HepG2 (cell line): Measurements from ENCODE around the gene CARMIL1. TPM values are rescaled to one million over a fixed set of nuclear protein-coding genes. Genes with fewer than 3 reads are reported as not detected.

Source experiments
- ATAC-seq: fragments of 200-7000 bp; cut with Tn5 transposase; 3 replicates; pipeline ENCODE4 v1.9.1; 2020; ENCODE audit warnings: mild to moderate bottlenecking, moderate library complexity
- BruUV-seq: library from RNA; stranded (reverse); fragments of 400-500 nt; replicated peaks from 2 replicates; lab custom pipeline; 2021; lab: Mats Ljungman, UMichigan
- CTCF ChIA-PET: fragments of 300-600 bp; formaldehyde crosslinking; extraction: SDS; loops from one replicate; lab custom pipeline; 2021; ENCODE audit warnings: low total read pairs, inconsistent platforms, low intra/inter-chr PET ratio; lab: Yijun Ruan, JAX
- POLR2A ChIA-PET: fragments of 350-600 bp; sonication (Branson Sonifier 250); formaldehyde crosslinking; loops from one replicate; lab custom pipeline; 2020; ENCODE audit warnings: antibody characterized with exemption, inconsistent platforms; lab: Yijun Ruan, JAX
- DNase-seq: peaks from one replicate; pipeline ENCODE4 v3.0.0-alpha.2; 2015; ENCODE audit warnings: low spot score
- FAIRE-seq: peaks from 3 replicates; lab custom pipeline; 2011; peaks lifted over from hg19 to GRCh38; lab: Jason Lieb, UNC
- H2AFZ ChIP-seq: one replicate; pipeline ENCODE4 v1.6.1; 2011; ENCODE audit warnings: low read length, inconsistent platforms
- H3K27ac ChIP-seq: fragments of 300-600 bp; 3 replicates; pipeline ENCODE4 v1.8.0; 2011; ENCODE audit warnings: mixed run types, mild to moderate bottlenecking, mixed read lengths, low read length, inconsistent platforms; ENCODE audit not compliant: insufficient read depth; ENCODE audit errors: extremely low read length
- H3K27me3 ChIP-seq, 2 experiments: fragments of 200-600 bp in 1 of 2; 2 replicates in 1 of 2; 3 replicates in 1 of 2; pipeline versions ENCODE4 v1.6.0 to v1.8.0; 2011; ENCODE audit warnings: low read length in 2 of 2, mild to moderate bottlenecking in 2 of 2, moderate library complexity in 2 of 2, inconsistent platforms in 1 of 2; ENCODE audit not compliant: insufficient read depth in 2 of 2, control insufficient read depth in 1 of 2
- H3K36me3 ChIP-seq, 2 experiments: fragments of 200-600 bp in 1 of 2; replicated peaks in 1 of 2; 2 replicates in 1 of 2; 3 replicates in 1 of 2; pipeline versions ENCODE4 v1.5.1 to v1.8.0; 2011; ENCODE audit warnings: low read length in 2 of 2, inconsistent platforms in 1 of 2; ENCODE audit not compliant: insufficient read depth in 2 of 2, control insufficient read depth in 1 of 2
- H3K4me1 ChIP-seq: 2 replicates; pipeline ENCODE4 v1.5.1; 2012; ENCODE audit warnings: low read length, inconsistent platforms; ENCODE audit not compliant: insufficient read depth
- H3K4me2 ChIP-seq: 2 replicates; pipeline ENCODE4 v1.6.0; 2011; ENCODE audit warnings: low read depth, low read length, inconsistent platforms
- H3K4me3 ChIP-seq, 3 experiments: fragments of 200-600 bp in 1 of 3; sonication (generic), shearing (Covaris generic) in 1 of 3; replicated peaks in 1 of 3; 2 replicates each; pipeline ENCODE4 v1.5.1; 2011 to 2016; ENCODE audit warnings: low read length in 3 of 3, inconsistent platforms in 2 of 3, low read depth in 2 of 3, mild to moderate bottlenecking in 2 of 3, control low read depth in 1 of 3, mixed read lengths in 1 of 3; ENCODE audit not compliant: insufficient read depth in 1 of 3
- H3K79me2 ChIP-seq: one replicate; pipeline ENCODE4 v1.6.1; 2011; ENCODE audit warnings: low read length, inconsistent platforms; ENCODE audit not compliant: insufficient read depth
- H3K9ac ChIP-seq: 2 replicates; pipeline ENCODE4 v1.6.0; 2011; ENCODE audit warnings: mild to moderate bottlenecking, low read depth, low read length, inconsistent platforms; ENCODE audit not compliant: insufficient read depth
- H3K9me3 ChIP-seq: 2 replicates; pipeline ENCODE4 v1.5.1; 2012; ENCODE audit warnings: mild to moderate bottlenecking, low read length
- H4K20me1 ChIP-seq: 2 replicates; pipeline ENCODE4 v1.6.0; 2011; ENCODE audit warnings: inconsistent platforms, mild to moderate bottlenecking, low read length, moderate library complexity; ENCODE audit not compliant: insufficient read depth
- EP300 ChIP-seq, 3 experiments: sonication (generic) in 1 of 3; formaldehyde crosslinking in 1 of 3; IDR thresholded peaks; 2 replicates each; pipeline versions ENCODE4 v1.5.1 to v1.6.1; 2011 to 2020; ENCODE audit warnings: low read depth in 2 of 3, low read length in 2 of 3, borderline replicate concordance in 1 of 3, improper control_type of control experiment in 1 of 3, mild to moderate bottlenecking in 1 of 3, missing genetic modification reagents in 1 of 3, moderate library complexity in 1 of 3
- ESRRA ChIP-seq: sonication (generic); formaldehyde crosslinking; IDR thresholded peaks from 2 replicates; pipeline ENCODE4 v1.5.1; 2020; ENCODE audit warnings: mild to moderate bottlenecking, low read depth, missing genetic modification reagents
- HNF4A ChIP-seq: sonication (generic); formaldehyde crosslinking; IDR thresholded peaks from 2 replicates; pipeline ENCODE4 v1.4.0; 2020; ENCODE audit warnings: missing genetic modification reagents
- HNF4G ChIP-seq, 2 experiments: sonication (generic) in 1 of 2; formaldehyde crosslinking in 1 of 2; IDR thresholded peaks; 2 replicates each; pipeline versions ENCODE4 v1.4.0 to v1.6.1; 2011 to 2020; ENCODE audit warnings: borderline replicate concordance in 2 of 2, low read depth in 2 of 2, mild to moderate bottlenecking in 2 of 2, low read length in 1 of 2, missing genetic modification reagents in 1 of 2, moderate library complexity in 1 of 2
- MEIS2 ChIP-seq: sonication (generic); formaldehyde crosslinking; IDR thresholded peaks from 2 replicates; pipeline ENCODE4 v1.9.0; 2021; ENCODE audit warnings: mild to moderate bottlenecking, missing genetic modification reagents
- NR2F6 ChIP-seq, 2 experiments: IDR thresholded peaks; 2 replicates each; pipeline ENCODE4 v1.6.1; 2016; ENCODE audit warnings: antibody characterized with exemption in 1 of 2, mild to moderate bottlenecking in 1 of 2
- PRMT3 ChIP-seq: sonication (generic); formaldehyde crosslinking; IDR thresholded peaks from 2 replicates; pipeline ENCODE4 v1.8.1; 2022; ENCODE audit warnings: low read depth, mild to moderate bottlenecking, moderate library complexity, missing genetic modification reagents, borderline replicate concordance
- REST ChIP-seq, 2 experiments: IDR thresholded peaks; 2 replicates each; pipeline ENCODE4 v1.6.1; 2011 to 2012; ENCODE audit warnings: low read length in 2 of 2, borderline replicate concordance in 1 of 2, low read depth in 1 of 2, mild to moderate bottlenecking in 1 of 2, moderate library complexity in 1 of 2
- ZBTB33 ChIP-seq: sonication (generic); formaldehyde crosslinking; IDR thresholded peaks from 2 replicates; pipeline ENCODE4 v1.4.0; 2020; ENCODE audit warnings: missing genetic modification reagents
- ZNF816 ChIP-seq: sonication (generic); formaldehyde crosslinking; IDR thresholded peaks from 2 replicates; pipeline ENCODE4 v1.8.0; 2022; ENCODE audit warnings: missing genetic modification reagents, mild to moderate bottlenecking, borderline replicate concordance
- WGBS: methylation state at CpG from one replicate; pipeline ENCODE4 v1.1.6; 2017; ENCODE audit warnings: low lambda C conversion rate; 5-methylcytosine and 5-hydroxymethylcytosine counted together
- in situ Hi-C: cut with HindIII; loops from 2 replicates; pipeline ENCODE4 v1.10.0; 2017; ENCODE audit warnings: low pct_unique_long_range_greater_than_20kb; ENCODE audit not compliant: extremely low pct_ligation_motif_present
- intact Hi-C: fragments of 100-400 bp; cut with micrococcal nuclease; formaldehyde crosslinking; loops from one replicate; pipeline ENCODE4 v1.10.0; 2022; ENCODE audit not compliant: unreplicated experiment
- polyA plus RNA-seq, 8 experiments: library from polyadenylated mRNA; depleted of rRNA in 3 of 8; stranded (reverse) in 7 of 8; unstranded in 1 of 8; fragments of >200 nt; fragmentation: Illumina TruSeq in 4 of 8; extraction: Trizol in 4 of 8; gene quantifications; 2 replicates each; pipeline versions ENCODE4 v1.2.1 to v1.2.3, GENCODE V29; 2011 to 2016; ENCODE audit warnings: low read depth in 4 of 8, missing spikeins in 1 of 8, mixed read lengths in 1 of 8; ENCODE audit not compliant: insufficient read depth in 1 of 8
- total RNA-seq, 5 experiments: library from RNA; depleted of rRNA; stranded (reverse); fragments of >200 nt; fragmentation: Illumina TruSeq; extraction: Trizol; gene quantifications; 2 replicates each; pipeline ENCODE4 v1.2.3, GENCODE V29; 2016; ENCODE audit warnings: low read depth in 1 of 5
- TF ChIP-seq, protein P1 (sequence below): sonication (generic); formaldehyde crosslinking; IDR thresholded peaks from 2 replicates; pipeline ENCODE4 v1.4.0; 2020; ENCODE audit warnings: missing genetic modification reagents, mild to moderate bottlenecking, borderline replicate concordance

CARMIL1 gene
- total and polyA plus RNA-seq, 2 of the 13 experiments (the other 11 are each of a cell fraction or from before 2014, with no cell fraction given): 1.8 to 2.6 TPM

DNA sequence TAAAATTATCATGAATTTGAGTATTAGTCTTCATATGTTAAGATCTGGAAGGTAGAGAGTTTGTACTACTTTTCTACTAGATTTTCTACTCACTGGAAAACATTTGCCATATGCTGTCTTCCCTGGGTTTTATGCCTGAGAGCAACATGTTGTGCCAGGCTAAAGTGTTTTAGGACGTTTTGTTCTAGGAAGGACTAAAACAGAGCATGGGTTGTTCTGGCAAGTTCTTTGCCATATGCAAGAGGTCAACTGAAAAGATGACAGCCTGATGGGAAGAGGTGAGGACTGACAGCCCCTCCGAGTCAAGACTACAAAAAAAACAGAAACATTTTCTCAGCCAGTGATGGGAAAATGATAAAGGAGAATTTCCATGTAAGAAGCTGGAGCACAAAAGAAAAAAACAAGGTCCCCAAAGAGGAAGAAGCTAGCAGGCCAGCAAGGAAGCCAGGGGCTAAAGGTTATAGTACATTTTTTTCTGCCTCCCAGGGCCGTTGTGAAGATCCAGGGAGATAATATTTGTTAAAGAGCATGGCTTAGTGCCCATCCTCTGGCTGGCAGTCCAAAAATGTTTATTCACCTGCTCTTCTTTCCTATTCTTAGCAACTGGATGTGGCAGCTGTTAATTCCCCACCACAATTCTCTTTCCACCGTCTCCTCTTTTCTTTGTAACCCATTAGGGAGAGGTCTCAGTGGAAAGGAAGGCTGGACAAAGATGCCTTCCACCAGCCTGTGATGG, 380.6 kb downstream of the CARMIL1 start:
- Histone ChIP-seq H3K4me3 (no peak overlapping the region), H2AFZ (no peak overlapping the region), H3K27me3 (no peaks in the 10 kb centered on the region; a peak in 1 of 5 replicates), H4K20me1 (no peaks in the 10 kb centered on the region), H3K36me3 (no peaks in the 10 kb centered on the region), H3K4me1 (peaks cover 36% of the 10 kb centered on the region), H3K27ac (no peak overlapping the region), H3K4me2 (peak overlapping the region; percentile 63; the same call in 1 of the 2 replicates), H3K9ac (no peak overlapping the region), H3K79me2 (no peaks in the 10 kb centered on the region), H3K9me3 (no peaks in the 10 kb centered on the region)
- DNase-seq: no peak
- FAIRE-seq: no peak
- intact Hi-C loops: loop anchor here (1.0 to 2.0 kb wide), 2 partner anchors 10 to 17 kb away; no protein-coding TSS in a partner anchor
- in situ Hi-C loops: no loop called here
- ChIA-PET CTCF (no interaction called here), POLR2A (interaction anchor here (1.3 to 6.6 kb wide), 3 partner anchors 19 to 250 kb away, joined by 5 to 53 read pairs (median 5); no protein-coding TSS in a partner anchor)
- ATAC-seq: no peak
- WGBS: 21% methylated on average over 4 of the region's 4 CpGs
- no TSS peak for BruUV-seq
- TF ChIP-seq, protein P1, sequence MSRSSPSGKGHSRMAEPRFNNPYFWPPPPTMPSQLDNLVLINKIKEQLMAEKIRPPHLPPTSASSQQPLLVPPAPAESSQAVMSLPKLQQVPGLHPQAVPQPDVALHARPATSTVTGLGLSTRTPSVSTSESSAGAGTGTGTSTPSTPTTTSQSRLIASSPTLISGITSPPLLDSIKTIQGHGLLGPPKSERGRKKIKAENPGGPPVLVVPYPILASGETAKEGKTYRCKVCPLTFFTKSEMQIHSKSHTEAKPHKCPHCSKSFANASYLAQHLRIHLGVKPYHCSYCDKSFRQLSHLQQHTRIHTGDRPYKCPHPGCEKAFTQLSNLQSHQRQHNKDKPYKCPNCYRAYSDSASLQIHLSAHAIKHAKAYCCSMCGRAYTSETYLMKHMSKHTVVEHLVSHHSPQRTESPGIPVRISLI (CRISPR knock-in tag): 0 out of 2 replicates have a peak, but pooled peaks have one; percentile 49
- no peak for TF ChIP-seq PRMT3 (CRISPR knock-in tag)
- peak; percentile 51; the same call in 1 of the 2 replicates for TF ChIP-seq HNF4G (IDR thresholded peaks at IDR 0.05; ENCODE audit: borderline replicate concordance, low read depth, low read length)
- TF ChIP-seq HNF4G (CRISPR knock-in tag; IDR thresholded peaks at IDR 0.05; ENCODE audit: borderline replicate concordance, low read depth): no peak
- peak; percentile 42; the same call in 1 of the 2 replicates for TF ChIP-seq NR2F6 (IDR thresholded peaks at IDR 0.05)
- TF ChIP-seq NR2F6 (CRISPR knock-in tag; IDR thresholded peaks at IDR 0.05): no peak
- no peak for TF ChIP-seq ZNF816 (CRISPR knock-in tag)
- no peak for TF ChIP-seq ESRRA (CRISPR knock-in tag)
- no peak for TF ChIP-seq EP300 (IDR thresholded peaks at IDR 0.05; ENCODE audit: low read depth in 2 of 2, low read length in 2 of 2)
- no peak for TF ChIP-seq EP300 (CRISPR knock-in tag; IDR thresholded peaks at IDR 0.05; ENCODE audit: borderline replicate concordance)
- peak; percentile 47; the same call in 1 of the 2 replicates for TF ChIP-seq HNF4A
- no peak for TF ChIP-seq MEIS2 (CRISPR knock-in tag)
- TF ChIP-seq REST (IDR thresholded peaks at IDR 0.05; ENCODE audit: borderline replicate concordance in 1 of 2, low read depth in 1 of 2, low read length in 2 of 2): 0 out of 4 replicates have a peak, but pooled peaks of 1 of the 2 experiments have one; percentile 13
- TF ChIP-seq ZBTB33: no peak
